Measurements from ENCODE around the gene EFNB3. TPM values are rescaled to one million over a fixed set of nuclear protein-coding genes. Genes with fewer than 3 reads are reported as not detected.

Gene EFNB3
- 17.5 TPM for total RNA-seq

DNA sequence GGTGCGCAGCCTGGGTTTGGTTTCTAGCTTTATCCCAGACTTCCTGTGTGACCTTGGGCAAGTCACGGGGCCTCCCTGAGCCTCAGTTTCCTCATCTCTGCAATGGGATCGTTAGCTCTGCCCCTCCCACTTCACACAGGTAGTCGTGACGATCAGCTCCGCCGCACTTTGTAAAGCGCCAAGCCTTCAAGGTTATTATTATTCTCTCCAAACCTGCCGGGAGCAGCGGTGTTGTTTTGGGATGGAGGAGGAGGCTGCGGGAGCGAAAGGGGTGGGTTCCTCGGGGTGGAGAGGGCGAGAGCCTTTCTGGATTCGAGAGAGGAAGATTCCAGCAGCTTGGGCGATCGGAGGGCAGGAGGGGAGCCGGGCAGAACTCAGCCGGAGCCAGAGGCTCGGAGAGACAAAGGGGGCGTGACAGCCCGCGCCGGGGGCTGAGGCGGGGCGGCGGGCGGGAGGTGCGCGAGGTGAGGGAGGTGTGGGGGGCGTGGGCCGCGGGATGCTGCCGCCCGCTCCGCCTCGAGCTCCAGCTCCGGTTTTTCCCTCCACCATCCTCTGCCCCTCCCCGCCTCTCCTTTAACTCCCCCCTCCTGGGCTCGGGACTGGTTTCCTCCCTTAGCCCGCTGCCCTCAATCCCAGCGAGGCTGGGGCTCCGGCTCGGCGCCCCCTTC, at the start of gene EFNB3:
EFNB3 (plus strand) TSS at position 602 of the 668 bp plus-strand sequence. CDS start 397 bp downstream, outside the sequence.
- DNase-seq (ENCODE audit: low spot score in 2 of 2) (no peak), FAIRE-seq (no peak)

- DNase-seq (ENCODE audit: low spot score in 2 of 2) (no peak), FAIRE-seq (no peak)
These were observed 49.5 kb upstream of the EFNB3 start for GRCh38 chr17:7655541-7655840.

DNA sequence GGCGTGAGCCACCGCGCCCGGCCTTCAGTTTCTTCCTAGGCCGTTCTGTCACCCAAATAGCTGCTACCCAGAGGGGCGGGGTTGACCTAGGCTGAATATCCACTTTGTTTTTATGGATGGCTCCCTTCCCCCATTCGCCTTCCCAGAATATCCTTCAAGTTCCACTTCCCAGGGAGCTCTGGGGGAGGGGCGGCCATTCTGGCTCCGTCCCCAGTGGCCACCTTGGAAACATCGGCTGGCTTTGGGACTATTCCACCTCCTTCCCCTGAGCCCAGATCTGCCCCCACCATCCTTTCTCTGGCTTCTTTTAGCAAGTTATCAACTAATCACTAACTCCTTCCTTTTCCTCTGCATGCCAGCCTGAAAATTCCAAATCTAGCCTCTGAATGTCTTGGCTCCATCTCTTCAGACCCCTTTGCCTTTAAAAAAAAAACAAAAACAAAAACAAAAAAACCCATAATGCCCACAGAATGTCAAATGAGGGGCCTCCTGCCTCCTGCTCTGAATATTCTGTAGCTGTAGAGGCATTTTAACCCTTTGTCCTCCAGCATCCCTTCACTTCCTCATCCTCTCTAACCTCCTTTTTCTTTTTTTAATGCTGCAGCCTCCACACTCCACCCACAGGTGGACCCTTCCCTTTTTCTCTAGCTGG, 47.9 kb upstream of the EFNB3 start:
- peak in 1 of 2 donors; percentile 53 for DNase-seq (ENCODE audit: low spot score in 2 of 2)
- FAIRE-seq = no peak

DNA sequence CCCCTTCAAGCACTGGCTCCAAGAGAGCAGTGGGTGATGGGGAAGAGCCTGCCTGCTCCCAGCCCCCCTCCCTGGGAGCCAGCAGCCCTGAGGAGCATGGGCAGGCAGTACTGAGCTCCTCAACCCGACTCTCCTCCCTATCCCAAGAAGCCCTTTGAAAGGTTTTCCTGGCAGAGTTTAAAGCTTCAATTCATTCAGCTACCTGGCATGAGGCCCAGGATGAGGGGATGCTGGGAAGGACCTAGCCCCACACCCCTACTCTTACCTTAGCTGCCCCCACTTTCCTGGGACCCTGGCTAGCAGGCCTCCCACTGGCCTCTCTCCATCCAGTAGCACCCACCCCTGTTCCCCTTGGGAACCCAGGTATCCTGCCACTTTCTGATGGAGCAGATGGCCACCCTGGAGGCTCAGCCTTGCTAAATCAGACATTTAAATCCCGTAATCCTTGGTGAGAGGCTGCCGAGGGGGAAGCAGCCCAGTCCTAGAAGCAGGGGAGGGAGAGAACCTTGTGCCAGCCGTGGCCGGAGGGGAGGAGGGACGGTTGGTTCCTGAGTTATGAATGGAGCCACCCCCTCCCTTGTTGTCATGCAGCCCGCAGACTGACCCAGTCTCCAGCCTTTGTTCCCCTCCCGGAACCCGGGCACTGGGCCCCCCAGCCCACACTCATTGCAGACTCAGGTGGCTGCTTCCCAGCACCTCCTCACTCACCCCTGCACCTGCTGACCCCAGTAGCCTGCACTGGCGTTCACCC, 37.2 kb upstream of the EFNB3 start:
- FAIRE-seq (no peak), DNase-seq (ENCODE audit: low spot score in 2 of 2) (peak in 1 of 2 donors; percentile 54)

GRCh38 chr17:7668482-7668881, 36.5 kb upstream of the EFNB3 start:
- DNase-seq (ENCODE audit: low spot score in 2 of 2) = no peak
- FAIRE-seq = no peak

DNA sequence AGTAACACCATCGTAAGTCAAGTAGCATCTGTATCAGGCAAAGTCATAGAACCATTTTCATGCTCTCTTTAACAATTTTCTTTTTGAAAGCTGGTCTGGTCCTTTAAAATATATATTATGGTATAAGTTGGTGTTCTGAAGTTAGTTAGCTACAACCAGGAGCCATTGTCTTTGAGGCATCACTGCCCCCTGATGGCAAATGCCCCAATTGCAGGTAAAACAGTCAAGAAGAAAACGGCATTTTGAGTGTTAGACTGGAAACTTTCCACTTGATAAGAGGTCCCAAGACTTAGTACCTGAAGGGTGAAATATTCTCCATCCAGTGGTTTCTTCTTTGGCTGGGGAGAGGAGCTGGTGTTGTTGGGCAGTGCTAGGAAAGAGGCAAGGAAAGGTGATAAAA, 31.8 kb upstream of the EFNB3 start:
- DNase-seq (ENCODE audit: low spot score in 2 of 2) = no peak
- no peak for FAIRE-seq

GRCh38 chr17:7674934-7675333, 30.1 kb upstream of the EFNB3 start:
- DNase-seq (ENCODE audit: low spot score in 2 of 2) (no peak), FAIRE-seq (no peak)

GRCh38 chr17:7676533-7676932, 28.5 kb upstream of the EFNB3 start:
- no peak for DNase-seq (ENCODE audit: low spot score in 2 of 2)
- FAIRE-seq = no peak

DNA sequence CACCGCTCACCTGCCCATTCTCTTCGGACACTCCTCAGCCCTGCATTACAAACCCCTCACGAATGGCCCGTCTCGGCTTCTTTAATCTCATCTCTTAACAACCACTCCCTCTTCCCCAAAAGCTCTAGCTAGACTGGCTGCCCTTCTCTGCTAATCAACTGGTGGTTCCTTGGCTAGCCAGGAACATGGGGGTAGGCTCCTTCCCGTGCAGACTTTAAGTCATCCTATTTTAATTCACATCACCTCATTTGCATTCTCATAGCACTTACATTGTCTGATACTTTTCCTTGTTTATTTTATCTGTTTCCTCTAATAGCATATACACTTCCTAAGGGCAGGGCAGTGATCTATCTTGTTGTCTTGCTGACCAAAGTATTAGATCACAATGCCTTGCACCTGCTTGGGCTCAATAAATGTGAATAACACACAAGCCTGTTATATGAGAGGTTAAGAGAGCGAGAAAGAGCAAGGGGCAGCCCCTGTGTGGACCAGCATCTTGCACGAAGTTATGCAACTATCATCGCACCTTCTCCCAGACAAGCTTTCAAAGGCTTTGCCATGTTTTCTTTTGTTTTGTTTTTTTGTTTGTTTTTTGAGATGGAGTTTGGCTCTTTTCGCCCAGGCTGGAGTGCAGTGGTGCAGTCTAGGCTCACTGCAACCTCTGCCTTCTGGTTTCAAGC, 27.5 kb upstream of the EFNB3 start:
- FAIRE-seq (no peak), DNase-seq (ENCODE audit: low spot score in 2 of 2) (no peak)

- DNase-seq (ENCODE audit: low spot score in 2 of 2) (no peak), FAIRE-seq (no peak)
These were observed 20.0 kb upstream of the EFNB3 start for GRCh38 chr17:7684851-7685532.

DNA sequence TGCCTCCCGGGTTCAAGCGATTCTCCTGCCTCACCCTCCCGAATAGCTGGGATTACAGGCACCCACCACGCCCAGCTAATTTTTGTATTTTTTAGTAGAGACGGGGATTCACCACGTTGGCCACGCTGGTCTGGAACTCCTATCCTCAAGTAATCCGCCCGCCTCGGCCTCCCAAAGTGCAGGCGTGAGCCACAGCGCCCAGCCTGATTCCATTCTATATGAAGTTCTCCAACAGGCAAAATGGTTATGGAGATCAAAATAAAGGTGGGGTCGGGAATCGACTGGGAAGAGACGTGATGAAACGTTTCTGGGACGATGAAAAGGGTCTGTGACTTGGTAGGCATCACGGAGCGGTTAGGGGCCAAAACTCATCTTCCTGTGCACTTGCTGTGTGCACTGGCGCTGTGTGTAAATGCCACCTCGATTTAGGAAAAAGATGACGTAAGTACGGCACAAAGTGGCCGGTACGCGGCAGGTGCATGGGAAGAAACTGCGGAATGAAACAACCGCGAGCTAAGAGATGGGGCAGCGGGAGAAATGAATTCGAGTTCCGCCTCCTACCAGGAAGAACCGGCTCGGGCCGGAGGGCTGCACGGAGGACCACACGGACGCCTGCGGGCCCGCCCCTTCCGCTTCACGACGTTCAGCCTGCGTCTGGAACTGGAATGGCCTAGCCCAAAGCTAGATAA, 19.3 kb upstream of the EFNB3 start:
- no peak for FAIRE-seq
- peak; percentile 73 to 81 for DNase-seq (ENCODE audit: low spot score in 2 of 2)

DNA sequence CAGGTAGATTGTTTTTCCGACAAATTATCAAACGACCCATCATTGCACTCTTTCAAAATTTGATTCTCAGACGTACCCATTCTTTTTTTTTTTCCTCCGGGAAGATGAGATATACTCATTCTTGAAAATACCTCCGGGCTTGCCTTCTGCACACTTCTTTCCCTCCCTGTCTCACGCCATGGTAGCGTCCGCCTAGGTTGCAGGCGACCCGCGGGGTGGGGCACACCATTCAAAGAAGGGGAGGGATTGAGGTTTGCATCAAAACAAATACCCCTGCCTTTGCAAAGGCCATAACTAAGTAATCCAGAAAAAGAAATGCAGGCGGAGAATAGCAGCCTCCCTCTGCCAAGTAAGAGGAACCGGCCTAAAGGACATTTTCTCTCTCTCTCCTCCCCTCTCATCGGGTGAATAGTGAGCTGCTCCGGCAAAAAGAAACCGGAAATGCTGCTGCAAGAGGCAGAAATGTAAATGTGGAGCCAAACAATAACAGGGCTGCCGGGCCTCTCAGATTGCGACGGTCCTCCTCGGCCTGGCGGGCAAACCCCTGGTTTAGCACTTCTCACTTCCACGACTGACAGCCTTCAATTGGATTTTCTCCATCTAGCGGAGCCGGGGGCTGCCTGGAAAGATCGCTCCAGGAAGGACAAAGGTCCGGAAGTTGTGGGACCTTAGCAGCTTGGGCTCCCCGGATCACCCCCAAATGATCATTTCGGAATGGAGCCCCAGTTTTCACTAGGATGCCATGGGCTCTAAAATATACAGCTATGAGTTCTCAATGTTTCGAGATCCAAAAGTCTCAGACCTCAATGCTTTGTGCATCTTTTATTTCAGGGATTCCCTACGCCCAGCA, 18.6 kb upstream of the EFNB3 start:
- DNase-seq (ENCODE audit: low spot score in 2 of 2) (peak; percentile 60 to 62), FAIRE-seq (no peak)

DNA sequence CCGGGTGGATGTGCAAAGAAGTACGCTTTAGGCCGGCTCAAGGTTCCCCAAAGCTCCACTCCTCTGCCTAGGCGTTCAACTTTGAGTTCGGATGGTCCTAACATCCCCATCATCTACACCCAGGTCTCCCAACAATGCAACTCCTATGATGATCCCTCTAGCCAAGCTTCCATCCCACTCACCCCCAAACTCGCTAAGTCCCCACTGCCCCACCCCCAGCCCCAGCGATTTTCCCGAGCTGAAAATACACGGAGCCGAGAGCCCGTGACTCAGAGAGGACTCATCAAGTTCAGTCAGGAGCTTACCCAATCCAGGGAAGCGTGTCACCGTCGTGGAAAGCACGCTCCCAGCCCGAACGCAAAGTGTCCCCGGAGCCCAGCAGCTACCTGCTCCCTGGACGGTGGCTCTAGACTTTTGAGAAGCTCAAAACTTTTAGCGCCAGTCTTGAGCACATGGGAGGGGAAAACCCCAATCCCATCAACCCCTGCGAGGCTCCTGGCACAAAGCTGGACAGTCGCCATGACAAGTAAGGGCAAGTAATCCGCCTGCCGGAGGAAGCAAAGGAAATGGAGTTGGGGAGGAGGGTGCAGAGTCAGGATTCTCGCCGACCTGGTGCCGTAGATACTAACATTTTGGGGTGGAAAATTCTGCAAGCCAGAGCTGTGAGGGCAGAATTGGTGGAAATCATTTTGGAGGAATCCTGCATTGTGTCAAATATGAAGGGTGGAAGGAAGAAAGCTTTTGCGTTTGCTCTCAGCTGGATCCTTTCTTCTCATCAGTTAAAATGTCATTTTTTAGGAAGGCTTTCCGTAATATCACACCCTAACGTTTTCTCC, 17.7 kb upstream of the EFNB3 start, which contains the start of gene TP53:
TP53 (minus strand) TSS at position 419 of the 836 bp plus-strand sequence. CDS start 10,896 bp downstream, outside the sequence.
- peak; percentile 47 to 59 for DNase-seq (ENCODE audit: low spot score in 2 of 2)
- no peak for FAIRE-seq

- peak; percentile 83 to 93 for DNase-seq (ENCODE audit: low spot score in 2 of 2)
- FAIRE-seq = peak; percentile 39
These were observed 16.8 kb upstream of the EFNB3 start, which contains the start of gene WRAP53 for GRCh38 chr17:7687908-7688807. TSS of gene WRAP53 (plus strand) at chr17:7688477. CDS start at chr17:7688649, 172 bp downstream.

- DNase-seq (ENCODE audit: low spot score in 2 of 2) (no peak), FAIRE-seq (no peak)
These were observed 16.1 kb upstream of the EFNB3 start for GRCh38 chr17:7688808-7689316.

- FAIRE-seq (no peak), DNase-seq (ENCODE audit: low spot score in 2 of 2) (no peak)
These were observed 9.4 kb upstream of the EFNB3 start for GRCh38 chr17:7695586-7695985.

All from frontal cortex (tissue), 4 donors.